Neural cell (in vitro differentiated cells): ENCODE data around the gene BAZ2A. TPM values are rescaled to one million over a fixed set of nuclear protein-coding genes. Genes with fewer than 3 reads are reported as not detected.

Source experiments
- H2AFZ ChIP-seq: fragments of 200-600, 300-800 bp; sonication (generic), shearing (Covaris generic); 2 replicates; pipeline ENCODE4 v1.6.0; 2014; ENCODE audit warnings: low read depth, mild to moderate bottlenecking, antibody characterized with exemption, low read length, moderate library complexity
- H3F3A ChIP-seq: fragments of 200-600 bp; shearing (Covaris generic); 2 replicates; pipeline ENCODE4 v1.6.1; 2016; ENCODE audit warnings: mild to moderate bottlenecking, moderate library complexity, mixed read lengths, antibody characterized with exemption, low read length; ENCODE audit not compliant: insufficient read depth, poor library complexity, severe bottlenecking
- H3K27ac ChIP-seq: fragments of 200-600, 300-800 bp; sonication (generic), shearing (Covaris generic); 2 replicates; pipeline ENCODE4 v1.5.1; 2014; ENCODE audit warnings: mild to moderate bottlenecking, low read length, moderate library complexity
- H3K27me3 ChIP-seq: fragments of 300-800, 200-600 bp; sonication (generic), shearing (Covaris generic); 2 replicates; pipeline ENCODE4 v1.6.0; 2014; ENCODE audit warnings: mild to moderate bottlenecking, low read depth, low read length, moderate library complexity; ENCODE audit not compliant: insufficient read depth
- H3K36me3 ChIP-seq: fragments of 300-800, 200-600 bp; sonication (generic), shearing (Covaris generic); 2 replicates; pipeline ENCODE4 v1.5.1; 2014; ENCODE audit warnings: mild to moderate bottlenecking, antibody characterized with exemption, low read length, moderate library complexity; ENCODE audit not compliant: insufficient read depth
- H3K4me2 ChIP-seq: fragments of 300-800, 200-600 bp; sonication (generic), shearing (Covaris generic); 2 replicates; pipeline ENCODE4 v1.6.0; 2014; ENCODE audit warnings: mild to moderate bottlenecking, low read length
- H3K4me3 ChIP-seq: fragments of 300-800, 200-600 bp; sonication (generic), shearing (Covaris generic); 2 replicates; pipeline ENCODE4 v1.5.1; 2014; ENCODE audit warnings: mild to moderate bottlenecking, low read length, moderate library complexity
- H3K79me2 ChIP-seq: fragments of 200-600 bp; shearing (Covaris generic); replicated peaks from 2 replicates; pipeline ENCODE4 v1.6.0; 2014; ENCODE audit warnings: mild to moderate bottlenecking, low read length, moderate library complexity; ENCODE audit not compliant: insufficient read depth
- H3K9ac ChIP-seq: fragments of 300-800, 200-600 bp; sonication (generic), shearing (Covaris generic); 2 replicates; pipeline ENCODE4 v1.6.1; 2016; ENCODE audit warnings: mild to moderate bottlenecking, low read length, mixed read lengths
- H3K9me2 ChIP-seq: fragments of 200-600 bp; shearing (Covaris generic); 2 replicates; pipeline ENCODE4 v1.6.1; 2016; ENCODE audit warnings: mild to moderate bottlenecking, low read length, mixed read lengths; ENCODE audit not compliant: insufficient read depth
- H3K9me3 ChIP-seq: fragments of 200-600, 300-800 bp; sonication (generic), shearing (Covaris generic); 2 replicates; pipeline ENCODE4 v1.6.1; 2016; ENCODE audit warnings: mild to moderate bottlenecking, mixed run types, low read length, moderate library complexity, mixed read lengths
- H4K20me1 ChIP-seq: fragments of 200-600 bp; shearing (Covaris generic); 2 replicates; pipeline ENCODE4 v1.6.1; 2016; ENCODE audit warnings: mild to moderate bottlenecking, mixed run types; ENCODE audit not compliant: insufficient read depth
- CTCF ChIP-seq: fragments of 450-650 bp; IDR thresholded peaks from 2 replicates; pipeline ENCODE4 v1.5.1; 2014; ENCODE audit warnings: antibody characterized with exemption, mild to moderate bottlenecking, moderate library complexity; ENCODE audit not compliant: poor library complexity, severe bottlenecking
- EP300 ChIP-seq: fragments of 450-650 bp; conservative IDR thresholded peaks from 2 replicates; pipeline ENCODE4 v1.6.1; 2014; ENCODE audit warnings: antibody characterized with exemption, mild to moderate bottlenecking, moderate library complexity; ENCODE audit not compliant: poor library complexity, severe bottlenecking
- EZH2 ChIP-seq: fragments of 200-600, 300-800 bp; shearing (Covaris generic), sonication (generic); IDR thresholded peaks from 2 replicates; pipeline ENCODE4 v1.6.1; 2014; ENCODE audit warnings: antibody characterized with exemption, low read length, borderline replicate concordance, mild to moderate bottlenecking; ENCODE audit not compliant: insufficient read depth, poor library complexity, severe bottlenecking
- MXI1 ChIP-seq: fragments of 450-650 bp; conservative IDR thresholded peaks from 2 replicates; pipeline ENCODE4 v1.6.1; 2014; ENCODE audit warnings: antibody characterized with exemption, mild to moderate bottlenecking; ENCODE audit not compliant: poor library complexity, severe bottlenecking
- POLR2AphosphoS5 ChIP-seq: IDR thresholded peaks from 2 replicates; pipeline ENCODE4 v1.6.1; 2012
- RAD21 ChIP-seq: fragments of 450-650 bp; conservative IDR thresholded peaks from 2 replicates; pipeline ENCODE4 v1.6.1; 2014; ENCODE audit warnings: antibody characterized with exemption, mild to moderate bottlenecking, moderate library complexity
- REST ChIP-seq: IDR thresholded peaks from 2 replicates; pipeline ENCODE4 v1.6.1; 2012; ENCODE audit warnings: borderline replicate concordance
- SMC3 ChIP-seq: fragments of 450-650 bp; conservative IDR thresholded peaks from 2 replicates; pipeline ENCODE4 v1.6.1; 2014; ENCODE audit warnings: antibody characterized with exemption, mild to moderate bottlenecking, moderate library complexity; ENCODE audit not compliant: poor library complexity
- TAF1 ChIP-seq: IDR thresholded peaks from 2 replicates; pipeline ENCODE4 v1.6.1; 2012; ENCODE audit warnings: low read depth
- polyA plus RNA-seq: library from polyadenylated mRNA; depleted of rRNA; stranded (reverse); fragments of >200 nt; gene quantifications from 2 replicates; pipeline ENCODE4 v1.2.3, GENCODE V29; 2014

The BAZ2A gene
- polyA plus RNA-seq, 1 donor from 2014 or later, result 13.8 TPM

GRCh38 chr12:56668197-56668457 is 38.0 kb upstream of the BAZ2A start:
- Histone ChIP-seq H2AFZ (no peak overlapping the region), H4K20me1 (no peaks in the 10 kb centered on the region), H3K27ac (no peak overlapping the region), H3F3A (no peaks in the 10 kb centered on the region), H3K9ac (no peak overlapping the region), H3K9me3 (no peaks in the 10 kb centered on the region), H3K36me3 (peaks cover 4% of the 10 kb centered on the region), H3K4me3 (no peak overlapping the region), H3K4me2 (no peak overlapping the region), H3K79me2 (peaks cover 8% of the 10 kb centered on the region), H3K9me2 (no peaks in the 10 kb centered on the region), H3K27me3 (no peaks in the 10 kb centered on the region)
- no peak for TF ChIP-seq REST
- no peak for TF ChIP-seq EZH2
- TF ChIP-seq RAD21, result no peak
- no peak for TF ChIP-seq TAF1

GRCh38 chr12:56661979-56662638 is 32.0 kb upstream of the BAZ2A start:
- Histone ChIP-seq H3K4me2 (no peak overlapping the region), H3K27ac (no peak overlapping the region), H3K27me3 (no peaks in the 10 kb centered on the region), H3F3A (no peaks in the 10 kb centered on the region), H3K36me3 (no peaks in the 10 kb centered on the region), H3K9me2 (no peaks in the 10 kb centered on the region), H3K9me3 (no peaks in the 10 kb centered on the region), H3K9ac (no peak overlapping the region), H2AFZ (no peak overlapping the region), H3K4me3 (no peak overlapping the region), H4K20me1 (no peaks in the 10 kb centered on the region), H3K79me2 (no peaks in the 10 kb centered on the region)
- TF ChIP-seq EP300 (no peak), SMC3 (no peak), RAD21 (no peak), POLR2AphosphoS5 (no peak), REST (no peak), TAF1 (no peak), CTCF (no peak), EZH2 (no peak), MXI1 (no peak)
